Measurements from ENCODE around the gene MSTN.

DNA sequence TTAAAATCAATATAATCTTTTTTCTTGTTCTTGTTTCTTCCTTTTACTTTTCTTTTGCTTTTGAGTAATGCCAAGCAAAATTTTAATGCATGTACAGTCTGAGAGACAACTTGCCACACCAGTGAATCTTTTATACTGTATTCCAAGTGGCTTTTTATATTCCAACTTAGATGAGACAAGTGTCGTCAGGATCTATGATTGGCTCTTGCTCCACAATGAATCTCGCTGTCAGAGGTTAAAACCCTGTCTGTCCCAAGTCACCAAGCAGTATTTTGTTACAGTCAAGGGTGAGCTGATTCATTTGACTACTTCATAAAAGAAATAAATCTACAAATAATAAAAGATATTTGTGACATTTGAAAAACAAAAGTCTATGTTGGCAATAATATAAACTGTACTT lies at the start of gene MSTN:
- TF ChIP-seq, protein P1, sequence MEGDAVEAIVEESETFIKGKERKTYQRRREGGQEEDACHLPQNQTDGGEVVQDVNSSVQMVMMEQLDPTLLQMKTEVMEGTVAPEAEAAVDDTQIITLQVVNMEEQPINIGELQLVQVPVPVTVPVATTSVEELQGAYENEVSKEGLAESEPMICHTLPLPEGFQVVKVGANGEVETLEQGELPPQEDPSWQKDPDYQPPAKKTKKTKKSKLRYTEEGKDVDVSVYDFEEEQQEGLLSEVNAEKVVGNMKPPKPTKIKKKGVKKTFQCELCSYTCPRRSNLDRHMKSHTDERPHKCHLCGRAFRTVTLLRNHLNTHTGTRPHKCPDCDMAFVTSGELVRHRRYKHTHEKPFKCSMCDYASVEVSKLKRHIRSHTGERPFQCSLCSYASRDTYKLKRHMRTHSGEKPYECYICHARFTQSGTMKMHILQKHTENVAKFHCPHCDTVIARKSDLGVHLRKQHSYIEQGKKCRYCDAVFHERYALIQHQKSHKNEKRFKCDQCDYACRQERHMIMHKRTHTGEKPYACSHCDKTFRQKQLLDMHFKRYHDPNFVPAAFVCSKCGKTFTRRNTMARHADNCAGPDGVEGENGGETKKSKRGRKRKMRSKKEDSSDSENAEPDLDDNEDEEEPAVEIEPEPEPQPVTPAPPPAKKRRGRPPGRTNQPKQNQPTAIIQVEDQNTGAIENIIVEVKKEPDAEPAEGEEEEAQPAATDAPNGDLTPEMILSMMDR (IDR thresholded peaks at IDR 0.05; ENCODE audit: low read length) = no peak
- TF ChIP-seq EZH2 (IDR thresholded peaks at IDR 0.05; ENCODE audit: borderline replicate concordance, low read length) = no peak

Data from OCI-LY1 (cell line).